HepG2 (cell line): ENCODE results near the gene PAPPA. TPM values are rescaled to one million over a fixed set of nuclear protein-coding genes. Genes with fewer than 3 reads are reported as not detected.

ENCODE experiments used
- ATAC-seq: fragments of 200-7000 bp; cut with Tn5 transposase; 3 replicates; pipeline ENCODE4 v1.9.1; 2020; ENCODE audit warnings: mild to moderate bottlenecking, moderate library complexity
- BruUV-seq: library from RNA; stranded (reverse); fragments of 400-500 nt; replicated peaks from 2 replicates; lab custom pipeline; 2021; lab: Mats Ljungman, UMichigan
- CTCF ChIA-PET: fragments of 300-600 bp; formaldehyde crosslinking; extraction: SDS; loops from one replicate; lab custom pipeline; 2021; ENCODE audit warnings: low total read pairs, inconsistent platforms, low intra/inter-chr PET ratio; lab: Yijun Ruan, JAX
- POLR2A ChIA-PET: fragments of 350-600 bp; sonication (Branson Sonifier 250); formaldehyde crosslinking; loops from one replicate; lab custom pipeline; 2020; ENCODE audit warnings: antibody characterized with exemption, inconsistent platforms; lab: Yijun Ruan, JAX
- DNase-seq: peaks from one replicate; pipeline ENCODE4 v3.0.0-alpha.2; 2015; ENCODE audit warnings: low spot score
- FAIRE-seq: peaks from 3 replicates; lab custom pipeline; 2011; peaks lifted over from hg19 to GRCh38; lab: Jason Lieb, UNC
- H2AFZ ChIP-seq: one replicate; pipeline ENCODE4 v1.6.1; 2011; ENCODE audit warnings: low read length, inconsistent platforms
- H3K27ac ChIP-seq: fragments of 300-600 bp; 3 replicates; pipeline ENCODE4 v1.8.0; 2011; ENCODE audit warnings: mixed run types, mild to moderate bottlenecking, mixed read lengths, low read length, inconsistent platforms; ENCODE audit not compliant: insufficient read depth; ENCODE audit errors: extremely low read length
- H3K27me3 ChIP-seq, 2 experiments: fragments of 200-600 bp in 1 of 2; 2 replicates in 1 of 2; 3 replicates in 1 of 2; pipeline versions ENCODE4 v1.6.0 to v1.8.0; 2011; ENCODE audit warnings: low read length in 2 of 2, mild to moderate bottlenecking in 2 of 2, moderate library complexity in 2 of 2, inconsistent platforms in 1 of 2; ENCODE audit not compliant: insufficient read depth in 2 of 2, control insufficient read depth in 1 of 2
- H3K36me3 ChIP-seq, 2 experiments: fragments of 200-600 bp in 1 of 2; replicated peaks in 1 of 2; 2 replicates in 1 of 2; 3 replicates in 1 of 2; pipeline versions ENCODE4 v1.5.1 to v1.8.0; 2011; ENCODE audit warnings: low read length in 2 of 2, inconsistent platforms in 1 of 2; ENCODE audit not compliant: insufficient read depth in 2 of 2, control insufficient read depth in 1 of 2
- H3K4me1 ChIP-seq: 2 replicates; pipeline ENCODE4 v1.5.1; 2012; ENCODE audit warnings: low read length, inconsistent platforms; ENCODE audit not compliant: insufficient read depth
- H3K4me2 ChIP-seq: 2 replicates; pipeline ENCODE4 v1.6.0; 2011; ENCODE audit warnings: low read depth, low read length, inconsistent platforms
- H3K4me3 ChIP-seq, 3 experiments: fragments of 200-600 bp in 1 of 3; sonication (generic), shearing (Covaris generic) in 1 of 3; replicated peaks in 1 of 3; 2 replicates each; pipeline ENCODE4 v1.5.1; 2011 to 2016; ENCODE audit warnings: low read length in 3 of 3, inconsistent platforms in 2 of 3, low read depth in 2 of 3, mild to moderate bottlenecking in 2 of 3, control low read depth in 1 of 3, mixed read lengths in 1 of 3; ENCODE audit not compliant: insufficient read depth in 1 of 3
- H3K79me2 ChIP-seq: one replicate; pipeline ENCODE4 v1.6.1; 2011; ENCODE audit warnings: low read length, inconsistent platforms; ENCODE audit not compliant: insufficient read depth
- H3K9ac ChIP-seq: 2 replicates; pipeline ENCODE4 v1.6.0; 2011; ENCODE audit warnings: mild to moderate bottlenecking, low read depth, low read length, inconsistent platforms; ENCODE audit not compliant: insufficient read depth
- H3K9me3 ChIP-seq: 2 replicates; pipeline ENCODE4 v1.5.1; 2012; ENCODE audit warnings: mild to moderate bottlenecking, low read length
- H4K20me1 ChIP-seq: 2 replicates; pipeline ENCODE4 v1.6.0; 2011; ENCODE audit warnings: inconsistent platforms, mild to moderate bottlenecking, low read length, moderate library complexity; ENCODE audit not compliant: insufficient read depth
- ARHGAP35 ChIP-seq: sonication (generic); formaldehyde crosslinking; IDR thresholded peaks from 2 replicates; pipeline ENCODE4 v1.9.0; 2022; ENCODE audit warnings: mild to moderate bottlenecking, inconsistent platforms, moderate library complexity, missing genetic modification reagents, borderline replicate concordance
- IKZF4 ChIP-seq: sonication (generic); formaldehyde crosslinking; IDR thresholded peaks from 2 replicates; pipeline ENCODE4 v1.5.1; 2020; ENCODE audit warnings: borderline replicate concordance, mild to moderate bottlenecking, low read depth, missing genetic modification reagents; ENCODE audit errors: not compliant biosample characterization
- KLF9 ChIP-seq: IDR thresholded peaks from 2 replicates; pipeline ENCODE4 v1.6.1; 2016; ENCODE audit warnings: low read depth
- MIER3 ChIP-seq: IDR thresholded peaks from 2 replicates; pipeline ENCODE4 v1.6.1; 2016; ENCODE audit warnings: missing compliant biosample characterization, borderline replicate concordance
- PCBP2 ChIP-seq: fragments of 200-400 bp; formaldehyde crosslinking; optimal IDR thresholded peaks from 2 replicates; pipeline ENCODE3; 2018; ENCODE audit warnings: low read length, low read depth; ENCODE audit not compliant: poor library complexity, severe bottlenecking
- RBFOX2 ChIP-seq: fragments of 200-400 bp; formaldehyde crosslinking; IDR thresholded peaks from 2 replicates; pipeline ENCODE4 v1.6.1; 2017; ENCODE audit warnings: low read depth, mild to moderate bottlenecking, low read length
- ZNF275 ChIP-seq: sonication (generic); formaldehyde crosslinking; IDR thresholded peaks from 2 replicates; pipeline ENCODE4 v1.8.0; 2022; ENCODE audit warnings: missing genetic modification reagents, mild to moderate bottlenecking, inconsistent platforms, borderline replicate concordance
- ZNF280D ChIP-seq: sonication (generic); formaldehyde crosslinking; IDR thresholded peaks from 2 replicates; pipeline ENCODE4 v1.5.1; 2020; ENCODE audit warnings: mild to moderate bottlenecking, missing genetic modification reagents
- ZNF709 ChIP-seq: sonication (generic); formaldehyde crosslinking; IDR thresholded peaks from 2 replicates; pipeline ENCODE4 v1.5.0; 2020; ENCODE audit warnings: mild to moderate bottlenecking, missing genetic modification reagents
- WGBS: methylation state at CpG from one replicate; pipeline ENCODE4 v1.1.6; 2017; ENCODE audit warnings: low lambda C conversion rate; 5-methylcytosine and 5-hydroxymethylcytosine counted together
- in situ Hi-C: cut with HindIII; loops from 2 replicates; pipeline ENCODE4 v1.10.0; 2017; ENCODE audit warnings: low pct_unique_long_range_greater_than_20kb; ENCODE audit not compliant: extremely low pct_ligation_motif_present
- intact Hi-C: fragments of 100-400 bp; cut with micrococcal nuclease; formaldehyde crosslinking; loops from one replicate; pipeline ENCODE4 v1.10.0; 2022; ENCODE audit not compliant: unreplicated experiment
- polyA plus RNA-seq, 8 experiments: library from polyadenylated mRNA; depleted of rRNA in 3 of 8; stranded (reverse) in 7 of 8; unstranded in 1 of 8; fragments of >200 nt; fragmentation: Illumina TruSeq in 4 of 8; extraction: Trizol in 4 of 8; gene quantifications; 2 replicates each; pipeline versions ENCODE4 v1.2.1 to v1.2.3, GENCODE V29; 2011 to 2016; ENCODE audit warnings: low read depth in 4 of 8, missing spikeins in 1 of 8, mixed read lengths in 1 of 8; ENCODE audit not compliant: insufficient read depth in 1 of 8
- total RNA-seq, 5 experiments: library from RNA; depleted of rRNA; stranded (reverse); fragments of >200 nt; fragmentation: Illumina TruSeq; extraction: Trizol; gene quantifications; 2 replicates each; pipeline ENCODE4 v1.2.3, GENCODE V29; 2016; ENCODE audit warnings: low read depth in 1 of 5
- TF ChIP-seq, protein P1 (sequence below): sonication (generic); formaldehyde crosslinking; IDR thresholded peaks from 2 replicates; pipeline ENCODE4 v1.8.0; 2022; ENCODE audit warnings: low read depth, missing genetic modification reagents

The PAPPA gene
- total and polyA plus RNA-seq, 2 of the 13 experiments (the other 11 are each of a cell fraction or from before 2014, with no cell fraction given) = 0.09 to 0.11 TPM

GRCh38 chr9:116152941-116153764 lies 438 bp upstream of the PAPPA start:
- no peak overlapping the region for H2AFZ ChIP-seq
- no peak for TF ChIP-seq PCBP2
- TF ChIP-seq, protein P1, sequence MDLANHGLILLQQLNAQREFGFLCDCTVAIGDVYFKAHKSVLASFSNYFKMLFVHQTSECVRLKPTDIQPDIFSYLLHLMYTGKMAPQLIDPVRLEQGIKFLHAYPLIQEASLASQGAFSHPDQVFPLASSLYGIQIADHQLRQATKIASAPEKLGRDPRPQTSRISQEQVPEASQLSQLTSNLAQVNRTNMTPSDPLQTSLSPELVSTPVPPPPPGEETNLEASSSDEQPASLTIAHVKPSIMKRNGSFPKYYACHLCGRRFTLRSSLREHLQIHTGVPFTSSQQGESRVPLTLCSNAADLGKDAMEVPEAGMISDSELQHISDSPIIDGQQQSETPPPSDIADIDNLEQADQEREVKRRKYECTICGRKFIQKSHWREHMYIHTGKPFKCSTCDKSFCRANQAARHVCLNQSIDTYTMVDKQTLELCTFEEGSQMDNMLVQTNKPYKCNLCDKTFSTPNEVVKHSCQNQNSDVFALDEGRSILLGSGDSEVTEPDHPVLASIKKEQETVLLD (CRISPR knock-in tag) = no peak
- no peak for TF ChIP-seq ZNF709 (CRISPR knock-in tag)
- no peak for TF ChIP-seq KLF9
- no peak for TF ChIP-seq ARHGAP35
- no peak for TF ChIP-seq MIER3 (CRISPR knock-in tag)
- TF ChIP-seq ZNF280D (CRISPR knock-in tag) = no peak
- TF ChIP-seq ZNF275 = no peak
- no peak for TF ChIP-seq IKZF4 (CRISPR knock-in tag)
- TF ChIP-seq RBFOX2 = no peak

More at GRCh38 chr9:116152941-116153764, 438 bp upstream of the PAPPA start:
- DNase-seq (no peak), FAIRE-seq (no peak), ATAC-seq (no peak)
- Histone ChIP-seq H3K4me3 (no peak overlapping the region), H3K4me1 (no peaks in the 10 kb centered on the region), H3K4me2 (no peak overlapping the region), H3K9ac (no peak overlapping the region), H4K20me1 (no peaks in the 10 kb centered on the region), H3K27me3 (peaks cover 8 to 43% of the 10 kb centered on the region in 2 experiments; a peak in 4 of 5 replicates), H3K9me3 (no peaks in the 10 kb centered on the region), H3K27ac (no peak overlapping the region), H3K36me3 (no peaks in the 10 kb centered on the region), H3K79me2 (no peaks in the 10 kb centered on the region)
- intact Hi-C loops = loop anchor here (1.0 to 5.0 kb wide), 3 partner anchors 419 to 561 kb away; no protein-coding TSS in a partner anchor
- POLR2A ChIA-PET = no interaction called here
- in situ Hi-C loops = loop anchor here (5.0 to 25.0 kb wide), 3 partner anchors 419 to 566 kb away; no protein-coding TSS in a partner anchor
- CTCF ChIA-PET = interaction anchor here (1.9 to 3.1 kb wide), 2 partner anchors 419 to 508 kb away, joined by 4 to 14 read pairs; no protein-coding TSS in a partner anchor
- BruUV-seq = no TSS peak
- WGBS = 39% methylated on average over 9 of the region's 9 CpGs
